ENCODE data around the gene RABGAP1L.

DNA sequence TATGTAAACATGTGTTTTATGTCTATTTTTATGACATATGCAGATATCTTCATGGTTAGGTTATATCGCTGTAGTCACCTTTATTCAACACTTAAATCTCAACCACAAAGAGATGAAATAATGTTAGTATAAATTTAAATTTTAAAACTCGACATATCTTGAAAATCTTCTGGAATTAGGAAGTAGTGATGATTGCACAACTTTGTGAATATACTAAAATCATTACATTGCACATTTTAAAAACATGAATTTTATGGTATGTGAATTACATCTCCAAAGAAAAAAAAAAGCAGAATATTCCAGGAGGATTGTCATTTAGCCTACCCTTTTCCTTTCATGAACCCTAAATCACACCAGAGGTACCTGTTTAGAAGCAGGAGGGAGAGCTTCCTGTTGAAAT lies 801.0 kb downstream of the RABGAP1L start:
- TF ChIP-seq, protein P1, sequence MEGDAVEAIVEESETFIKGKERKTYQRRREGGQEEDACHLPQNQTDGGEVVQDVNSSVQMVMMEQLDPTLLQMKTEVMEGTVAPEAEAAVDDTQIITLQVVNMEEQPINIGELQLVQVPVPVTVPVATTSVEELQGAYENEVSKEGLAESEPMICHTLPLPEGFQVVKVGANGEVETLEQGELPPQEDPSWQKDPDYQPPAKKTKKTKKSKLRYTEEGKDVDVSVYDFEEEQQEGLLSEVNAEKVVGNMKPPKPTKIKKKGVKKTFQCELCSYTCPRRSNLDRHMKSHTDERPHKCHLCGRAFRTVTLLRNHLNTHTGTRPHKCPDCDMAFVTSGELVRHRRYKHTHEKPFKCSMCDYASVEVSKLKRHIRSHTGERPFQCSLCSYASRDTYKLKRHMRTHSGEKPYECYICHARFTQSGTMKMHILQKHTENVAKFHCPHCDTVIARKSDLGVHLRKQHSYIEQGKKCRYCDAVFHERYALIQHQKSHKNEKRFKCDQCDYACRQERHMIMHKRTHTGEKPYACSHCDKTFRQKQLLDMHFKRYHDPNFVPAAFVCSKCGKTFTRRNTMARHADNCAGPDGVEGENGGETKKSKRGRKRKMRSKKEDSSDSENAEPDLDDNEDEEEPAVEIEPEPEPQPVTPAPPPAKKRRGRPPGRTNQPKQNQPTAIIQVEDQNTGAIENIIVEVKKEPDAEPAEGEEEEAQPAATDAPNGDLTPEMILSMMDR (IDR thresholded peaks at IDR 0.05; ENCODE audit: control extremely low read depth in 1 of 3, insufficient read depth in 1 of 3, low read depth in 1 of 3, low read length in 3 of 3) = no peak
- no peak for TF ChIP-seq POLR2AphosphoS5 (IDR thresholded peaks at IDR 0.05; ENCODE audit: low read depth, low read length)

All from H1 (cell line).